Testis (tissue), 3 donors: Measurements from ENCODE around the gene PAK1. TPM values are rescaled to one million over a fixed set of nuclear protein-coding genes. Genes with fewer than 3 reads are reported as not detected.

Experiments used
- DNase-seq: peaks from one replicate; pipeline ENCODE4 v3.0.0-alpha.2; 2019
- H3K27ac ChIP-seq, 2 donors: fragments of 200-600 bp; sonication (generic); one replicate each; pipeline ENCODE4 v1.5.1; 2019
- H3K27me3 ChIP-seq: fragments of 200-600 bp; sonication (generic); one replicate; pipeline ENCODE4 v1.5.1; 2019
- H3K36me3 ChIP-seq: fragments of 200-600 bp; sonication (generic); one replicate; pipeline ENCODE4 v1.5.1; 2017; ENCODE audit warnings: low read depth; ENCODE audit errors: missing control alignments
- H3K4me1 ChIP-seq: fragments of 200-600 bp; sonication (generic); one replicate; pipeline ENCODE4 v1.5.1; 2019
- H3K4me3 ChIP-seq, 2 donors: fragments of 200-600 bp; sonication (generic); one replicate each; pipeline ENCODE4 v1.5.1; 2017 to 2019
- H3K9me3 ChIP-seq: fragments of 200-600 bp; sonication (generic); one replicate; pipeline ENCODE4 v1.5.1; 2017
- CTCF ChIP-seq, 3 experiments: fragments of 450-650 bp in 2 of 3; fragments of 200-600 bp in 1 of 3; sonication (generic) in 1 of 3; IDR thresholded peaks; one replicate each; pipeline ENCODE4 v1.5.1; 2016 to 2019; ENCODE audit warnings: antibody characterized with exemption in 3 of 3, mild to moderate bottlenecking in 2 of 3, moderate library complexity in 1 of 3
- POLR2A ChIP-seq: fragments of 450-650 bp; IDR thresholded peaks from one replicate; pipeline ENCODE4 v1.6.1; 2017; ENCODE audit warnings: antibody characterized with exemption, mild to moderate bottlenecking, moderate library complexity
- WGBS, 2 donors: methylation state at CpG; one replicate each; pipeline ENCODE4 v1.1.5; 2018; 5-methylcytosine and 5-hydroxymethylcytosine counted together
- intact Hi-C: fragments of 100-400 bp; cut with DNase I; formaldehyde crosslinking; loops from one replicate; pipeline ENCODE4 v1.15.1; 2023; ENCODE audit warnings: low total_unique reads
- polyA plus RNA-seq: library from polyadenylated mRNA; stranded (reverse); fragments of 350-450 nt; fragmentation: Illumina TruSeq; extraction: RNeasy Lipid Tissue Mini Kit (QIAGEN cat#74804); gene quantifications from one replicate; pipeline ENCODE4 v1.2.3, GENCODE V29; 2014; ENCODE audit warnings: low read depth, low replicate concordance; ENCODE audit not compliant: insufficient read depth
- total RNA-seq, 2 donors: library from RNA; depleted of rRNA; stranded (reverse); fragments of >200 nt; gene quantifications; one replicate each; pipeline ENCODE4 v1.2.3, GENCODE V29; 2016

Gene PAK1
- total and polyA plus RNA-seq, 3 donors from 2014 or later, result 60.1 to 80.9 (median 63.2) TPM

GRCh38 chr11:77472991-77473800, 698 bp downstream of the PAK1 start:
- Histone ChIP-seq H3K27me3 (no peaks in the 10 kb centered on the region), H3K4me1 (no peaks in the 10 kb centered on the region), H3K9me3 (no peaks in the 10 kb centered on the region), H3K27ac (peak overlapping the region; percentile 78 to 90), H3K36me3 (no peaks in the 10 kb centered on the region), H3K4me3 (peak overlapping the region; percentile 74 to 80)
- TF ChIP-seq CTCF (IDR thresholded peaks at IDR 0.05) (no peak), POLR2A (no peak)
- 0 to 1% methylated on average over 16 to 79 of the region's 80 CpGs for WGBS, 2 donors
- intact Hi-C loops, result no loop called here
- DNase-seq, result peak; percentile 67

- intact Hi-C loops, result no loop called here
- H3K4me1 ChIP-seq, result no peaks in the 10 kb centered on the region
- no peaks in the 10 kb centered on the region for H3K9me3 ChIP-seq
- no peak for TF ChIP-seq POLR2A
- TF ChIP-seq CTCF (IDR thresholded peaks at IDR 0.05), result no peak
- peak overlapping the region in 1 of 2 donors; percentile 8 for H3K27ac ChIP-seq
- DNase-seq, result peak; percentile 46
- WGBS, 2 donors, result 57 to 64% methylated on average over 3 of the region's 3 CpGs
- H3K27me3 ChIP-seq, result no peaks in the 10 kb centered on the region
- H3K36me3 ChIP-seq, result no peaks in the 10 kb centered on the region
- H3K4me3 ChIP-seq, result no peak overlapping the region
Observed at GRCh38 chr11:77471558-77472193, 2.2 kb downstream of the PAK1 start.

GRCh38 chr11:77470971-77471370, 2.9 kb downstream of the PAK1 start:
- H3K4me1 ChIP-seq, result no peaks in the 10 kb centered on the region
- no peaks in the 10 kb centered on the region for H3K9me3 ChIP-seq
- no peak overlapping the region for H3K27ac ChIP-seq
- DNase-seq, result no peak
- TF ChIP-seq POLR2A, result no peak
- TF ChIP-seq CTCF (IDR thresholded peaks at IDR 0.05), result no peak
- no peak overlapping the region for H3K4me3 ChIP-seq
- intact Hi-C loops, result no loop called here
- no peaks in the 10 kb centered on the region for H3K36me3 ChIP-seq
- H3K27me3 ChIP-seq, result no peaks in the 10 kb centered on the region
- WGBS, 2 donors, result 54 to 70% methylated on average over 5 of the region's 5 CpGs

- WGBS, 2 donors, result 54 to 69% methylated on average over 2 of the region's 2 CpGs
- intact Hi-C loops, result no loop called here
- Histone ChIP-seq H3K27me3 (no peaks in the 10 kb centered on the region), H3K9me3 (no peaks in the 10 kb centered on the region), H3K4me3 (no peak overlapping the region), H3K4me1 (no peaks in the 10 kb centered on the region), H3K36me3 (no peaks in the 10 kb centered on the region), H3K27ac (no peak overlapping the region)
- DNase-seq, result no peak
- TF ChIP-seq POLR2A, result no peak
- TF ChIP-seq CTCF (IDR thresholded peaks at IDR 0.05), result no peak
Observed at GRCh38 chr11:77470504-77470903, 3.4 kb downstream of the PAK1 start.
